ENCODE results near the gene RTCB. TPM values are rescaled to one million over a fixed set of nuclear protein-coding genes. Genes with fewer than 3 reads are reported as not detected.

The RTCB gene
- total RNA-seq, 1 donor from 2014 or later, result 172 TPM

DNA sequence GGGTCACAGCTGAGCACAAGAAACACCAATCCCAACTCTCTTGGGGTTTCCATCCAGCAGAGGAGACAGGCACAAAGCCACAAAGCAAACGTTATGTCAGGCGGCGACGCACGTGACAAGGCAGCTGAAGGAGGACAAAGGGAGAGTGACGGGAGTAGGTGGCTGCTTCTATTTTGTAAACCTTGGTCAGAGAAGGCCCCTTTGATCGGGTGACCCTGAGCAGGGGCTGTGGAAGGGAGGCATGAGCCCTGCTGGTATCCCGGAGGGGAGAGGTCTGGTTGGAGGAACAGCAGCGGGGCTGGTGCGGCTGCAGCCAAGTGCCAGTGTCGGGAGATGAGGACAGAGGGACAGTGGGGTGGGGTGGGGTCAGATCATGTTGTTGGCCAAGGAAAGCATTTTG, 71.6 kb downstream of the RTCB start:
- no peak for DNase-seq (ENCODE audit: low read depth, low spot score)

DNA sequence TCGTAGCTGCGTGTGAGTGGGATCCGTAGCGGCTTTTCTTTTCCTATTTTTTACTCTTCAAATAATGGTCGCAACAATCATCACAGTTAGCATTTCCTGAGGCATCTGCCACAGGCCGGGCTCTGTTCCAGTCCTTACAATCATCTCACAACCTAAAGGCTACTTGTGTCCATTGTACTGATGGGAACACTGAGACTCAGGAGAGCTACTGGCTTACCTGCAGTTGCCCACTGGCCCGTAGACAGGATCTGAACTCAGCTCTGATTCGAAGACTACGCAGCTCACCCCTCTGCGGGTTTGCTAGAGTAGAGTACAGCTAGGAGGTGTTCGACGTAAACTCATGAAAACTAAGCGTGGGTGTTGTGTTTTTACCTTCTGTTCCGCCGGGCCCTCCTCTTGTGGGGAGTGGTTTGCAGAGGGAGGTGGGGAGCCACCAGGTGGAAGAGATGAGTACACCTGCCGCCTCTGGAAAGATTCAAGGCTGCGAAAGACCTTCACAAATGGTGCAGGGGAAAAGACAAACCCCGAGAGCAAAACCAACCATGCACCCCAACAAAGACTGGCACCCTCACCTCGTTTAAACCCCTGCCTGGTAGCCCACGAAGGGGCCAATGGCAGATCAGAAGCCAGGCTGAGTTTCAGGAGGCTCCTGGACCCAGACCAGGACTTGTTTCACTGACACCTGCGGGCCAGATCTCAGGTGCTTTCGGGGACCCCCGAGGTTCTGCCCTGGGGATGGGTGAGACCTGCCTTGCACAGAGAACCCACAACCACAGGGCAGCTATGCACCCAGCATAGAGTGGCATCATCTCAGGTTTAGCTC, 72.6 kb downstream of the RTCB start:
- DNase-seq (ENCODE audit: low read depth, low spot score), result no peak

DNA sequence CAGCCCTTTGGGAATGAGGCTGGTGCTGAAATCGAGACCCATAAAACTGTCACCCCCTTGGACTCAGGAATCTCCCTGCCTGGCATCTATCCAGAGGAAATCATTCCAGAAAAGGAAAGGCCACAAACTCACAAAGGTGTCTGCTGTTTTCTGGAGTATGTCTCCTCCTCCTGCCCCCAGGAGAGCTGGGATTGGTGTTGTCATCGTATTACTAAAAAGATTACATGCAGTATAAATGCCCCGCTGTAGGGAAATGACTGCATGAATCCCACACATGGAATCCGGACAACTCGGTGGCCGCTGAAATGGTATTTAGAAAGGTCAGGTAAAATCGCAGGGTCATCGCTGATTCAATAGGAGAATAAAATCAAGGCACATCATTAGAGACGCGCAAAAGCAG, 73.3 kb downstream of the RTCB start:
- DNase-seq (ENCODE audit: low read depth, low spot score), result no peak

Other genes with a start within 250 kb of the RTCB start
- not detected in 2 replicates for gene RFPL2, start 207.2 kb downstream of the RTCB start, total RNA-seq
- gene SLC5A4, start 156.9 kb downstream of the RTCB start, total RNA-seq, result 0.14 and 0.66 TPM in 2 replicates
- not detected in 2 replicates for gene RFPL3, start 54.4 kb downstream of the RTCB start, total RNA-seq
- gene BPIFC, start 52.2 kb upstream of the RTCB start, total RNA-seq, result not detected in 2 replicates
- 48.1 and 50.5 TPM in 2 replicates for gene FBXO7, start 62.6 kb upstream of the RTCB start, total RNA-seq

Data from pulmonary artery endothelial cell (primary cell).